GM21576 (cell line): ENCODE measurements around the gene FAM32A.
A peak's percentile ranks its signal among the peaks of the same experiment; 100 is the strongest.
"Not testable (repeated sequence)": the region's sequence is repeated elsewhere in the genome, so short reads cannot be mapped to it uniquely, and the experiment has no call there.

Source experiments
- ATAC-seq: cut with Tn5 transposase; IDR thresholded peaks from one replicate; pipeline ENCODE4 v1.9.1; 2021; ENCODE audit warnings: mild to moderate bottlenecking, moderate library complexity; ENCODE audit not compliant: unreplicated experiment

The FAM32A gene

DNA sequence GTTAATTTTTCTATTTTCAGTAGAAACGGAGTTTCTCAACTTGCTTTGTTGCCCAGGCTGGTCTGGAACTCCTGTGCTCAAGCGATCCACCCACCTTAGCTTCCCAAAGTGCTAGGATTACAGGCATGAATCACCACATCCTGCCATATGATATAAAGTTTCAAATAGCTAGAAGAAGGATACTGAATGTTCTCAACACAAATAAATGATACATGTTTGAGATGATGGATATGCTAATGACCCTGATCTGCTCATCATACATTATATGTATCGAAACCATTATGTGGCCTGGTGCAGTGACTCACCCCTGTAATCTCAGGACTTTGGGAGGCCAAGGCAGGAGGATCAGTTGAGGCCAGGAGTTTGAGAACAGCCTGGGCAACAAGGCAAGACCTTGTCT, 23.4 kb upstream of the FAM32A start:
- ATAC-seq, result no peak

DNA sequence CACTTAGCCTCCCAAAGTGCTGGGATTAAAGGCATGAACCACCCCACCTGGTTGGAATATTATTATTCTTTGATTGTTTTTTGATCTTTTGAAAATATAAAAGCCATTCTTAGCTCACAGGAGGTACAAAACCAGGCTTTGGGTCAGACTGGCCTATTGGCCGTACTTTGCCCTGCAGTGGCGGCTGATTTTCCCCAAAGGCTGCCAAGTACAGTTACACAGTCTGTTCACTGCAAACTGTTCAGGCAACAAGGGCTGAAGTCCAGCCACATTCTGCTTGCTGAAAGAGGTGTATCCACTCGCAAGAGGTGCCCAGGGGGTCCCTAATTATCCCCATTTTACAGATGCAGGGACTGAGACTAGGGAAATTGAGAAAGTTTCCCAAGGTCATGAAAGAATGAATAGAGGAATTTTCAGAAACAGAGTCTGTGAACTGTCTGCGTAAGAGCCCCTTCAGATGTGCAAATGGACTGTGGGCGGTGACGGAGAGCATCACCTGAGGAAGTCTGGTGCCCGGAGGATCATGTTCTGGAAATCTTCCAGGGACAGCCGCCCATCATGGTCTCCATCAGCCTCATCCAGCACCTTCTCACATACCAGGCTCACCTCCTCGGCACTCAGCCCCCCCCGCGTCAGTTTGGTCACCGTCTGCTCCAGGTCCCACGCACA, 20.9 kb upstream of the FAM32A start:
- no peak for ATAC-seq

DNA sequence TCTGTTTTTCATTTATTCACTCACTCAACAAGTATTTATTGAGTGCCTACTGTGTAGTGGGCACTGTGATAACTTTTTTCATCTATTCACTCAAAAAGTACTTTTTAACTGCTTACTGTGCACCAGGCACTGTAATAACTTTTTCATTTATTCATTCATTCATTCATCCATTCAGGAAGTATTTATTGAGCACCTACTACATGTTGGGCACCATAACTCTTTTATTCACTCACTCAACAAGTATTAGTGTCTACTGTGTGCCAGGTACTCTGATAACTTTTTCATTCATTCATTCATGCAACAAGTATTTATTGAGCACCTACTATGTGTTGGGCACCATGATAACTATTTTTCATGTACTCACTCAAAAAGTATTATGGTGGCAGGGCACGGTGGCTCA, 18.8 kb upstream of the FAM32A start:
- no peak for ATAC-seq

DNA sequence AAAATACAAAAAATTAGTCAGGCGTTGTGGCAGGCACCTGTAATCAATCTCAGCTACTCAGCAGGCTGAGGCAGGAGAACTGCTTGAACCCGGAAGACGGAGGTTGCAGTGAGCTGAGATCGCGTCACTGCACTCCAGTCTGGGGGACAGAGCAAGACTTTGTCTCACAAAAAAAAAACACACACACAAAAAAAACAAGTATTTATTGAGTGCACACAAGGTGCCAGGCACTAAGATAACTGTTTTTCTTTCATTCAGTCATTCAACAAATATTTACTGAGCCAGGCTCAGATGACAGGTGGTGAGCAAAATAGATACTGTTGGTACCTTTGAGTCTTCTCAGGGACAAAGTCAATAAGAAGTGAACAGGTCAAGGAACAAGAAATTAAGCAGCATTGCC, 18.2 kb upstream of the FAM32A start:
- ATAC-seq, result no peak

DNA sequence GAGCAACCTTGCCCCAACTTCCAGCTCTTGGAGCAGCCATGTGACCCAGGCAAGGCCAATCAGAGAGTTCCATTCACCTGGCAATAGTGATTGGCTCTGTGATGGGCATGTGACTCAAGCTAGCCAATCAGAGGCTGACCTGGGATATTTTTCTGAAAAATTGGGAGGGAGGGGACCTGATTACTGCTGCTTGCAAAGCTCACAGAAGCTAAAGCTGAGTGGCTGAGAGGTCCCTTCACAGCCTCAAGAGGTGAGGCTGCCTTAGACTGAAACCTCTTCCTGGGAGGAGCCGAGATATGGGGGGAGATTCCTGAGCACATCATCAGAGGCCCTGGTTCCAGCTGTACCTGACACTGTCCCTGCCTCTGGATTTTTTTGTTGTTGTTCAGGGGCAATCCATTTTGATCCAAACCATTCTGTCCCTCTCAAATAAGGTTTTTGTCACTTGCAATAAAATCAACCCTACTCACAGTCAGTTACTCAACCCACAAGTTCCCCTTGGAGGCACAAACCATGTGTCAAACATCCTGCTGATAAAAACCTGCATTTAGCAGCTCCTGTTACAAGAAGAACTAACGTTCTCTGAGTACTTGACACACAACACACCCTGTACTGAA, 16.6 kb upstream of the FAM32A start:
- no peak for ATAC-seq

DNA sequence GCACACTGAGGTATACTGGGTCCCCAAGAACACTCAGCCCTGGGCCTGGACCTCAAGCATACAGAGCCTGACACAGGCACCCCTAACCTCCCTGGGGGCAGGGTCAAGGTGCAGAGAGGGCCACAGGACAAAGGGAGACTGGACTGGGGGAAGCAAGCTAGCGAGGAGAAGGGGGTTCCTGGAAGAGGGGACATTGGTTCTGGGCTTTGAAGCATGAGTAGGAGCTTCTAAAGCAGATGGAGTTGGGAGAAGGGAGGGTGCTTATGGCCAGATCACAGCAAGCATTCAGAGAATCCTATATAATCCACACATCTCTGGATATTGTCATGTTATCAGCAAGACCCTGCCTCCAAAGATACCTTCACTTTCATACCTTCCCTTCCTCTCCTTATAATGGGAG, 15.1 kb upstream of the FAM32A start:
- ATAC-seq, result no peak

GRCh38 chr19:16175954-16176353, 9.3 kb upstream of the FAM32A start:
- ATAC-seq, result no peak

DNA sequence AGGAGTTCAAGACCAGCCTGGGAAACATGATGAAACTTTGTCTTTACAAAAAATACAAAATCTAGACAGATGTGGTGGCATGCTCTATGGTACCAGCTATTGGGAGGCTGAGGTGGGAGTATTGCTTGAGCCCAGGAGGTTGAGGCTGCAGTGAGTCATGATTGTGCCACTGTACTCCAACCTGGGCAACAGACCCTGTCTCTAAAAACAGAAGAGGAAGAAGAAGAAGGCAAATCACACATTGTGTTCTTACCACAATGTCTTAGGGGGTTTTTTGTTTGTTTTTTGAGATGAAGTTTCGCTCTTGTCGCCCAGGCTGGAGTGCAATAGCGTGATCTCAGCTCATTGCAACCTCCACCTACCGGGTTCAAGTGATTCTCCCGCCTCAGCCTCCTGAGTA, 6.3 kb upstream of the FAM32A start:
- ATAC-seq, result not testable (repeated sequence)

DNA sequence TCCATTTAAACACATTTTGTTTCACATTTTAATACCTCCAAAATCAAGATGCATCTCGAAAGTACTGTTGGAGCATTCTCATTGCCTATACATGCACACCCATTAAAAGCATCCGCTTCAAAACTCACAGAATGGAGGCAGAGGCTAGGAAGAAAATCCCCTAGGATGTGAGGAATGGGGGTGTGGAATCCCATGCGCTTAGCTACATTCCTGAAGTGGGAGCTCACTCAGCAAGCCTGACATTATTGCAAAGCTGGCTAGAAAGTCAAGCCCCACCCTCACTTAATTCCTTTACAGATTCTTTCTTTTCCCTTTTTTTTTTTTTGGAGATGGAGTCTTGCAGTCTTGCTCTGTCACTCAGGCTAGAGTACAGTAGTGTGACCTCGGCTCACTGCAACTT, 4.6 kb upstream of the FAM32A start:
- no peak for ATAC-seq

DNA sequence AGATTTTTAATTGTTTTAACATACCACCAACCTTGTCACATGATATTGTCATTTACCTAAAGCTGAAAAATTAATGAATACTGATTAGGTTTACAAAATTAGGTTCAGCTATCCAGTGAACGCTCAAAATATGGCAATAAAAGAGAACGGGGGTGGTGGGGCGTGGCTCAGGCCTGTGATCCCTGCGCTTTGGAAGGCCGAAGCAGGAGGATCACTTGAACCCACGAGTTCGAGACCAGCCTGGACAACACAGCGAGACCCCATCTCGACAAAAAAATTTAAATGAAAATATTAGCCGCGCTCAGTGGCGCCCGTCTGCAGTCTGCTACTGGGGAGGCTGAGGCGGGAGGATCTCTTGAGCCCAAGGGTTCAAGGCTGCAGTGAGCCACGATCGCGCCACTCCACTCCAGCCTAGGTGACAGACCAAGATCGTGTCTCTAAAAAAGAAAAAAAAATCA, 516 bp upstream of the FAM32A start:
- ATAC-seq, result no peak

DNA sequence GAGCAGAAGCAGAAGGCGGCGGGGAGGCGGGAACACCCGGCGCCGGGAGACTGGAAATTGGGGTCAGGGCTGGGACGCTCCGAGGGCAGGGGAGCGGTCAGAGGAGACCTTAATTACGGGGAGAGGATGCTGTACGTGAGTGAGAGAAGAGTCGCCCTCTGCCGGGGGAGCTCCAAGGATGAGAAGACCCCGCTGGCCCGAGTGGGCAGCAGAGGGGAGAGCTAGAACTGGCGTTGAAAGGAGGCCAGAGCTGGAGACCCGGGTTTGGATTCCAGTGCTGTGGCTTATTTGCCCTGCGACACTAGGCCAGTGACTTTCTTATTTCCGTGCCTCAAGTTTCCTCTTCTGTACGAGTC, 536 bp downstream of the FAM32A start:
- ATAC-seq, result no peak

DNA sequence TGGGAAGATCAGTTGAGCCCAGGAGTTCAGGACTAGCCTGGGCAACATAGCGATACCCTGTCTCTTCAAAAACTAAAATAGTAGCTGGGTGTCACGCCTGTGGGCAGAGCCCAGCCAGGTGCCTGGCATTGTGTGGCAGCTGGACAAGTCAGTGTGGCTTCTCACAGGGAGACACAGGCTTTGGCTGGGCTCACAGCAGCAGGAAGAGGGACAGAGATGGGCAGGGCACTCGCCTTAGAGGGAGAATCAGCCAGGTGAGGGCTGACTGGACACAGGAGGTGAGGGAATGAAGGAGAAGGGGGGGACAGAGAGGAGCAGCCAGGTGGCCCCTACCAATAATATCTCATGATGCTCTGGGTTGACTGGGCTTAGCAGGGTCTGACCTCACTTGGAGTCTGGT, 3.3 kb downstream of the FAM32A start:
- ATAC-seq, result no peak

DNA sequence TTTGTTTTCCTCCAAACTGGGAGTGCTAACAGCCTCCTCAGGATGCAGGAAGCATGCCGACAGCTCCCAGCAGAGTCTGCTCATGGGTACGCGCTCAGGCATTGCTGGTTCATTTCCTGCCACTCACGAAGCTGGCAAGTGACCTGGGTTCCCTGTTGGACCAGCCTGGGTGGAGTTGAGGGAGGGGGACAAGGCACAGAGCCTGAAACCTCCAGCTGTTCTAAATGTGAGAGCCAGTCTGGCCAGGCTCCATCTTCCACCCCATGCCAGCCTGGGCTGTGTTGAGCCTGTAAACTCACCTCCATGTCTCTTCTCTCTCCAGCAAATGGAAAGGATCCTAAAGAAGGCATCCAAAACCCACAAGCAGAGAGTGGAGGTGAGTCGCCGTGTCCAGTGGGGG, 5.0 kb downstream of the FAM32A start:
- no peak for ATAC-seq

GRCh38 chr19:16190736-16191135, 5.5 kb downstream of the FAM32A start:
- no peak for ATAC-seq

DNA sequence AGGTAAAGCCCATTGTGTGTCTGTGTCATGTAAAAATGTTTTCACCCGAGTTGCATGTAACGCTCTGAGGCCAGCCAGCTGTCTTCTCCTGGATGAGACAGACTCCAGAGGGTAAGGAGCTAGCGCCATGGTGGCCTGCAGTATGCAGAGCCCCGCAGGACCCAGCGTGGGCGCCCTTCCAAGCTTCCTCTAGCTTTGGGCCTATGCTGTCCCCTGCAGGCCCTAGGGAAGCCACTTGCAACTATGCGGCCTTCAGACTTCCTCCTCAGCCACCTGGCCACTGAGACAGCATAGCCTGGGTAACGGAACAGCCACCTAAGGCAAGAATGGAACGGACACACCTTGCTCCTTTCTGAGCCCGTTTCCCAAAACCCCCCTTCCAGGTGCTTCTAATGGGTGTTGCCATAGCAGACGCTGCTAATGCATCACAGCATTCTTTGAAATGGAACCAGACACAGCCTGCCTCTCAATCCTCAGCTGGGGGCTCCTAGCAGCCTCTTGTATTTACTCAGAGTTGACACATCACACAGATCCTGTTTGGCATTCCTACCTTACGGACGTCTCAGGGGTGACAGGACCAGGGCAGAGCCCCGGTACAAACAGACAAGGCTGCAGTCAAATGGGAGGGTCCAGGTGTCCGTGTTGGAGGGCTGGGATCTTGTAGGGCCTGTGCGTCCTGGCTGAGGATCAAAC, 6.2 kb downstream of the FAM32A start:
- ATAC-seq, result no peak

DNA sequence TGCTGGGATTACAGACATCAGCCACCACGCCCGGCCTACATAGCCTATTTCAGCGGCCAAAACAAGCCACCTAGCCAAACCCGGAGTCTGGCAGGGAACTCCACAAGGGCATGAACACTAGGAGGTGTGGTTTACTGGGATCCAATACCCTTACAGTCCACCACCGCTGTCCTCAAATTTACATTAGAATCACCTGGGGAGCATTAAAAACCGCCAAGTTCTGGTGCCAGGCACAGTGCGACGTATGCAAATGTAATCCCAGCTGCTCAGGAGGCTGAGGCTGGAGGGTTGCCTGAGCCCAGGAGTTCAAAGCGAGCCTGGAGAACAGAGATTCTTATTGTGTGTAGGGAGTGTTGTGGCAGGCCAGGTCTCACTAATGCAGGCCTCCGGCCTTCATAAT, 8.3 kb downstream of the FAM32A start:
- ATAC-seq, result no peak

DNA sequence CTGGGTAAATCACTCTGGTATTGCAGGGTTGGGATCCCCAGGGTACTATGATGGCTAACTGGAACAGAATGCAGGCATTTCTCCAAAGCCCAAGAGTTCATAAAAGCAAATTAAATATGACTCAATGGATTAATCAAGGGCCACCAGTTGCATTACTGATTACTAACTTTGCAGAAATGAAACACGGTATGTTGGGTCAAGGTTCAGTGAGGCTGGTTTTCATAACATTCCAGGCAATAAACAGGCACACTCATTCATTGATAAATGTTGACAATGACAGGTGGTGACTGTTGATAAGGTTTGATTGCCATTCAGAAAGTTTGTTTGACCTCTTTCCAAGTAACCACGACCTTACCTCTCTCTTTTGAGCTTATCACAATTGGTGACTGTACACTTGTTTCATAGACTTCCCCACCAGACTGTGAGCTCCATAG, 12.0 kb downstream of the FAM32A start:
- ATAC-seq, result no peak

DNA sequence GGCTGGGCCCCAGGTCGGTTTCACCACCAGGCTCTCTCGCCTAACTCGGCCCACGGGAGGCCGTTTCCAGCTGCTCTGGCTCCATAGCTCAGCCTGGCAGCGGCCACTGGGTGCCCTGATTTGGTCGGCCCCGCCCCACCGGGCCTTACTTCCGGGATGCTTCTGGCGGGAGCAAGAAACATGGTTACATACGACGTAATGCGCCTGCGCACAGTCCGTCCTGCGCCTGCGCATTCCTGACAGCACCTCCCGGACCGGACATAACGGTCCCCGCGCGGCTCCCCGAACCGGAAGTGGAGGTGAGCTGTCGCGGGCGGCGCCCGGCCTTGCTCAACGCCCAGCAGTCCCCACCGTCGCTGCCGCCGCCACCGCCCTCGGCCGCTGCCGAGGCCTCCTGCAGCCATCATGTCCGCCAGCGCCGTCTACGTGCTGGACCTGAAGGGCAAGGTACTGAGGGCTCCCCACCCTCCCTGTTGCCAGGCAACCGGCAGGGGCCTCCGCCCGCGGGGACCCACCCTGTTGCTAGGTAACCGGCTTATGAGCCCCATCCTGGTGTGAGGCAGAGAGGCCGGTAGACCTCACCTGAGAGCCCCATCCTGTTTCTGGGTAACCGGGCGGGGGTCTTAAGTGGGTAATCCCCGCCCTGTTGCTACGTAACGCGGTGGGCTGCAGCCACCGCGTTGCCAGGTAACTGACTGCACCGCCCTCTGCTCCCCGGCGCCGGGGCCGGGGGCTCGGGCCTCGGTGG, 12.6 kb downstream of the FAM32A start, which contains the start of gene AP1M1:
Gene AP1M1, plus strand, starts transcription at position 290 of the 748 bp plus-strand sequence. Its CDS starts 116 bp downstream, at position 406.
- peak; percentile 72 for ATAC-seq

DNA sequence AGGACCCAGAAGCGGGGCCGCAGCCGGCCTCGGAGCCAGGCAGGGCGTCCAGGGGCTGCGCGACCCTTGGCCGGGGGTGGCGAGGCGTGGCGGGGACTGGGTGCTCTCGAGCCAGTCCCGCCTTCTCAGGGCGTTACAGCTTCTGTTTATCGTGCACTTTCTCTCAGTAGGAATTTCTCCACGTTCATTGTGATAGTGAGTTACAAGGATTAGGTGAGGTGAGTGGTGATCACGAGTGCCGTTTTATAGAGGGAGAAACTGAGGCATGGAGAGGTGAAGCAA, 13.1 kb downstream of the FAM32A start:
- ATAC-seq, result peak; percentile 7

- no peak for ATAC-seq
Observed at GRCh38 chr19:16199275-16199932, 14.2 kb downstream of the FAM32A start.
